NCI-H446 (cell line): ENCODE measurements around the gene HLA-F.

ENCODE experiments used
- DNase-seq, 2 experiments: peaks; one replicate each; lab custom pipeline; 2025; lab: John Stamatoyannopoulos, UW

HLA-F gene

GRCh38 chr6:29744131-29744530 lies 20.9 kb downstream of the HLA-F start:
- DNase-seq = no peak

- no peak for DNase-seq
Observed at GRCh38 chr6:29744621-29745020, 21.4 kb downstream of the HLA-F start.

- DNase-seq = no peak
Observed at GRCh38 chr6:29745386-29745785, 22.2 kb downstream of the HLA-F start.

- no peak for DNase-seq
Observed at GRCh38 chr6:29745855-29746449, 22.7 kb downstream of the HLA-F start.

- no peak for DNase-seq
Observed at GRCh38 chr6:29746846-29747687, 23.8 kb downstream of the HLA-F start.

- DNase-seq = no peak
Observed at GRCh38 chr6:29747688-29748250, 24.5 kb downstream of the HLA-F start.

GRCh38 chr6:29748391-29749307 lies 25.4 kb downstream of the HLA-F start:
- peak; percentile 69 to 88 for DNase-seq

- no peak for DNase-seq
Observed at GRCh38 chr6:29749308-29749662, 26.1 kb downstream of the HLA-F start.

- DNase-seq = no peak
Observed at GRCh38 chr6:29749668-29750067, 26.4 kb downstream of the HLA-F start.

GRCh38 chr6:29750709-29751108 lies 27.5 kb downstream of the HLA-F start:
- DNase-seq = no peak

- DNase-seq = no peak
Observed at GRCh38 chr6:29751480-29751879, 28.2 kb downstream of the HLA-F start.

- DNase-seq = peak; percentile 49 to 83
Observed at GRCh38 chr6:29752451-29753308, 29.4 kb downstream of the HLA-F start.

GRCh38 chr6:29753309-29753644 lies 30.0 kb downstream of the HLA-F start:
- no peak for DNase-seq

GRCh38 chr6:29755295-29755871 lies 32.1 kb downstream of the HLA-F start:
- DNase-seq = no peak

- no peak for DNase-seq
Observed at GRCh38 chr6:29757282-29757681, 34.0 kb downstream of the HLA-F start.

- DNase-seq = no peak
Observed at GRCh38 chr6:29757701-29758293, 34.6 kb downstream of the HLA-F start.

- no peak for DNase-seq
Observed at GRCh38 chr6:29758761-29759160, 35.5 kb downstream of the HLA-F start.

- no peak for DNase-seq
Observed at GRCh38 chr6:29759457-29759856, 36.2 kb downstream of the HLA-F start.

GRCh38 chr6:29760328-29760727 lies 37.1 kb downstream of the HLA-F start:
- DNase-seq = no peak

GRCh38 chr6:29762051-29762450 lies 38.8 kb downstream of the HLA-F start:
- no peak for DNase-seq

GRCh38 chr6:29762781-29763214 lies 39.6 kb downstream of the HLA-F start:
- no peak for DNase-seq
